Measurements from ENCODE around the gene TINAG.

The TINAG gene

GRCh38 chr6:54415517-54415916, 107.3 kb downstream of the TINAG start:
- no peak overlapping the region for H3K4me3 ChIP-seq (ENCODE audit: low read depth, low read length)
- TF ChIP-seq CTCF (IDR thresholded peaks at IDR 0.05; ENCODE audit: low read depth, low read length, missing control alignments) = no peak
- no peak for DNase-seq (ENCODE audit: low read depth)

GRCh38 chr6:54419885-54420284, 111.6 kb downstream of the TINAG start:
- H3K4me3 ChIP-seq (ENCODE audit: low read depth, low read length) = no peak overlapping the region
- DNase-seq (ENCODE audit: low read depth) = no peak
- TF ChIP-seq CTCF (IDR thresholded peaks at IDR 0.05; ENCODE audit: low read depth, low read length, missing control alignments) = no peak

GRCh38 chr6:54426995-54427394, 118.8 kb downstream of the TINAG start:
- no peak for DNase-seq (ENCODE audit: low read depth)
- TF ChIP-seq CTCF (IDR thresholded peaks at IDR 0.05; ENCODE audit: low read depth, low read length, missing control alignments) = no peak
- H3K4me3 ChIP-seq (ENCODE audit: low read depth, low read length) = no peak overlapping the region

GRCh38 chr6:54427396-54427937, 119.2 kb downstream of the TINAG start:
- TF ChIP-seq CTCF (IDR thresholded peaks at IDR 0.05; ENCODE audit: low read depth, low read length, missing control alignments) = no peak
- DNase-seq (ENCODE audit: low read depth) = no peak
- H3K4me3 ChIP-seq (ENCODE audit: low read depth, low read length) = no peak overlapping the region

GRCh38 chr6:54428431-54428830, 120.2 kb downstream of the TINAG start:
- peak; percentile 55 for DNase-seq (ENCODE audit: low read depth)
- TF ChIP-seq CTCF (IDR thresholded peaks at IDR 0.05; ENCODE audit: low read depth, low read length, missing control alignments) = no peak
- no peak overlapping the region for H3K4me3 ChIP-seq (ENCODE audit: low read depth, low read length)

GRCh38 chr6:54431466-54431865, 123.2 kb downstream of the TINAG start:
- DNase-seq (ENCODE audit: low read depth) = no peak
- no peak for TF ChIP-seq CTCF (IDR thresholded peaks at IDR 0.05; ENCODE audit: low read depth, low read length, missing control alignments)

More at GRCh38 chr6:54431466-54431865, 123.2 kb downstream of the TINAG start:
- no peak overlapping the region for H3K4me3 ChIP-seq (ENCODE audit: low read depth, low read length)

All from GM12864 (cell line).